ENCODE measurements around the gene FOXE3. TPM values are rescaled to one million over a fixed set of nuclear protein-coding genes. Genes with fewer than 3 reads are reported as not detected.

Gene FOXE3
- total and polyA plus RNA-seq, 2 of the 8 experiments (the other 6 are each of a cell fraction or from before 2014, with no cell fraction given) = 0.18 TPM; not detected in 1

DNA sequence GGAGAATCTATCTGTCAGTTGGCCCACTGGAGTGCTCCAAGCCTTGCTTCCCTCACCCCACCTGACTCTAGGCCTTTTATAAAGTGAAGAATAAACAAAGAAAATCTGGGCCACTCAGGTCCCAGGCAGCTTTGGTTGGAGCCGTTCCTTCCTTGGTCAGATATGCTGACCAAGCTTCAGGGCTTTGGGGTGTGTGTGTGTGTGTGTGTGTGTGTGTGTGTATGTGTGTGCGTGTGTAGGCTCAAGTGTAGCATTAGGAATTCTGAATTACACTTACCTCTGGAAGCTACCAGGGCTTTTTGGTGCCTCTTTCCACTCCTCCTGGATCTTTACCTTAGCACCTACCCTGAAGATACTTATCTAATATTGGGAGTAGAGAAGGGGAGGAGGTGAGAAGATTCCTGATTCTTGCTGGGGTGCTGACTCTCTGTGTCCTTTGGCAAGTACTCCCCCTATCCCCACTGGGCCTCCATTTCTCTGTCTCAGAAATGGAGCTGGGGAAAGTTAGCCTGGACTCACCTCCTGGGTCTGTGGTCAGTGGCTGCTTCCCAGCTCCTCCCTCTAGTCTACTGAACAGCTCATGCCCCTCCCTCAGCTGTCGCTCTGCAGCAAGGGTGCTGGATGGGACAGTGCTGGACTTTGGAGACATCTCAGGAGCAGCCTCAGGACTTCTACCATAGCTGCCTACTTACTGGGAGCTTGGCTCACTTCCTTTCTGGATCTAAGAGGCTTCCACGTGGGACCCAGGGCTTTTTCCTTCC, 32.6 kb downstream of the FOXE3 start:
- POLR2A ChIA-PET (ENCODE audit: partially characterized antibody) = interaction anchor here (0.5 to 1.6 kb wide), 3 partner anchors 8 to 219 kb away, joined by 3 to 4 read pairs (median 4); no protein-coding TSS in a partner anchor
- peaks cover 6 to 21% of the 10 kb centered on the region in 2 experiments for H4K20me1 ChIP-seq (replicated peaks in 1 of 2; ENCODE audit: control insufficient read depth in 1 of 2, insufficient read depth in 2 of 2, low read length in 2 of 2)
- no peak overlapping the region for H2BK120ac ChIP-seq (replicated peaks; ENCODE audit: low read depth, low read length)
- no peak overlapping the region; a peak in 1 of 4 replicates for H3K4me2 ChIP-seq (ENCODE audit: insufficient read depth in 1 of 2, low read depth in 2 of 2, low read length in 2 of 2)
- peaks cover 4 to 34% (median 24%) of the 10 kb centered on the region in 4 experiments for H3K4me1 ChIP-seq (replicated peaks in 1 of 4; ENCODE audit: control insufficient read depth in 3 of 4, insufficient read depth in 4 of 4, low read length in 3 of 4)
- H3K23me2 ChIP-seq (ENCODE audit: low read depth, low read length) = peaks cover 6% of the 10 kb centered on the region; the same call in 1 of the 2 replicates
- no peaks in the 10 kb centered on the region for H3K36me3 ChIP-seq (ENCODE audit: control insufficient read depth in 2 of 4, insufficient read depth in 4 of 4, low read length in 3 of 4)
- H3K9ac ChIP-seq (replicated peaks in 1 of 4; ENCODE audit: extremely low read depth in 1 of 4, low read depth in 3 of 4, low read length in 3 of 4) = no peak overlapping the region
- no peak overlapping the region for H2BK5ac ChIP-seq (ENCODE audit: low read depth, low read length)
- no peak overlapping the region for H3K4me3 ChIP-seq (ENCODE audit: extremely low read depth in 1 of 4, insufficient read depth in 2 of 4, low read depth in 3 of 4, low read length in 4 of 4)
- no peak overlapping the region for H2AFZ ChIP-seq (ENCODE audit: low read length)
- no peak overlapping the region for H3K14ac ChIP-seq (ENCODE audit: insufficient read length)
- DNase-seq (ENCODE audit: low read depth in 1 of 2, low spot score in 2 of 2) = no peak
- H3K27ac ChIP-seq (ENCODE audit: low read depth, low read length) = no peak overlapping the region
- FAIRE-seq = no peak
- no peak overlapping the region for H3K4ac ChIP-seq (replicated peaks; ENCODE audit: insufficient read length, low read depth, low read length)
- no peaks in the 10 kb centered on the region for H3K79me1 ChIP-seq (ENCODE audit: low read depth, low read length)
- no peak for TF ChIP-seq POLR2A (IDR thresholded peaks at IDR 0.05; ENCODE audit: control extremely low read depth in 1 of 2, low read depth in 2 of 2, low read length in 2 of 2)
- peak; percentile 40 for TF ChIP-seq EZH2 (IDR thresholded peaks at IDR 0.05; ENCODE audit: low read depth, low read length, severe bottlenecking)
- no peak for TF ChIP-seq SIRT6 (IDR thresholded peaks at IDR 0.05; ENCODE audit: low read length)
- H2BK15ac ChIP-seq (ENCODE audit: low read length) = no peak overlapping the region
- no peaks in the 10 kb centered on the region for H3K79me2 ChIP-seq (ENCODE audit: control insufficient read depth in 1 of 2, insufficient read depth in 2 of 2, low read length in 2 of 2)
- no peak overlapping the region for H4K91ac ChIP-seq (replicated peaks; ENCODE audit: insufficient read length, low read length)
- H3K56ac ChIP-seq (replicated peaks; ENCODE audit: insufficient read length, low read depth, low read length) = no peak overlapping the region
- 0 out of 4 replicates have a peak, but pooled peaks cover 0 to 5% of the 10 kb centered on the region in 2 experiments for H3K9me3 ChIP-seq (ENCODE audit: insufficient read depth in 2 of 2, low read depth in 1 of 2, low read length in 1 of 2)
- 52% methylated on average over 4 of the region's 4 CpGs; no CpG with 5 or more reads in 1 of the 2 experiments for WGBS, 2 experiments (ENCODE audit: extremely low coverage in 1 of 2, insufficient coverage in 1 of 2, insufficient read length in 1 of 2, insufficient replicate concordance in 2 of 2, low coverage in 1 of 2, low lambda C conversion rate in 2 of 2, missing lambda C conversion rate in 1 of 2)
- no peak overlapping the region for H2BK12ac ChIP-seq (ENCODE audit: low read depth, low read length)
- no peak overlapping the region for H2AK5ac ChIP-seq (ENCODE audit: low read depth, low read length)
- no peak overlapping the region for H4K8ac ChIP-seq (ENCODE audit: extremely low read depth, insufficient read depth, low read length)
- H3K27me3 ChIP-seq (replicated peaks in 1 of 4; ENCODE audit: control insufficient read depth in 3 of 4, extremely low read depth in 1 of 4, insufficient read depth in 3 of 4, low read length in 3 of 4) = peaks cover 79 to 87% (median 85%) of the 10 kb centered on the region in 4 experiments
- H3K23ac ChIP-seq (ENCODE audit: insufficient read length) = no peak overlapping the region
- 0 out of 2 replicates have a peak overlapping the region, but pooled peaks have one; percentile 22 for H2BK20ac ChIP-seq (ENCODE audit: low read length)
- CTCF ChIA-PET (ENCODE audit: partially characterized antibody) = interaction anchor here (0.5 to 4.8 kb wide), 50 partner anchors 7 to 312 kb away, joined by 3 to 49 read pairs (median 6); partner anchors contain the start of gene FOXD2
- H3K18ac ChIP-seq (ENCODE audit: extremely low read depth, low read length) = no peak overlapping the region
- H4K5ac ChIP-seq (ENCODE audit: insufficient read length, low read depth, low read length) = no peak overlapping the region

All from H1 (cell line).